Panc1 (cell line): ENCODE data around the gene GMPR. TPM values are rescaled to one million over a fixed set of nuclear protein-coding genes. Genes with fewer than 3 reads are reported as not detected.

Experiments
- ATAC-seq: fragments of 200-7000 bp; cut with Tn5 transposase; 2 replicates; pipeline ENCODE4 v1.9.1; 2020; ENCODE audit warnings: mild to moderate bottlenecking, moderate library complexity
- BruUV-seq: library from RNA; stranded (reverse); fragments of 400-500 nt; replicated peaks from 2 replicates; lab custom pipeline; 2021; lab: Mats Ljungman, UMichigan
- CTCF ChIA-PET: fragments of 300-600 bp; sonication (Branson Sonifier 250); formaldehyde crosslinking; loops from one replicate; lab custom pipeline; 2022; ENCODE audit warnings: antibody characterized with exemption; lab: Charles Lee
- POLR2A ChIA-PET: fragments of 300-600 bp; sonication (Branson Sonifier 250); formaldehyde crosslinking; loops from one replicate; lab custom pipeline; 2022; ENCODE audit warnings: antibody characterized with exemption; lab: Charles Lee
- DNase-seq: peaks from one replicate; pipeline ENCODE4 v3.0.0-alpha.2; 2010; ENCODE audit warnings: low read depth, low spot score
- H3K27ac ChIP-seq: 2 replicates; pipeline ENCODE4 v1.5.1; 2011; ENCODE audit warnings: mild to moderate bottlenecking, low read length, inconsistent platforms
- H3K27me3 ChIP-seq: fragments of 200-500 bp; sonication (Bioruptor generic); 2 replicates; pipeline ENCODE4 v1.6.0; 2014; ENCODE audit warnings: low read length, inconsistent platforms; ENCODE audit not compliant: control insufficient read depth, insufficient read depth
- H3K36me3 ChIP-seq: fragments of 200-500 bp; sonication (Bioruptor generic); 2 replicates; pipeline ENCODE4 v1.5.1; 2014; ENCODE audit warnings: inconsistent platforms, mild to moderate bottlenecking, low read length, moderate library complexity; ENCODE audit not compliant: control insufficient read depth, insufficient read depth
- H3K4me1 ChIP-seq: 2 replicates; pipeline ENCODE4 v1.5.1; 2011; ENCODE audit warnings: inconsistent platforms, mild to moderate bottlenecking, low read length, moderate library complexity; ENCODE audit not compliant: control insufficient read depth, insufficient read depth
- H3K4me3 ChIP-seq, 2 experiments: 2 replicates each; pipeline ENCODE4 v1.5.1; 2011 to 2012; ENCODE audit warnings: low read depth in 2 of 2, low read length in 2 of 2, mild to moderate bottlenecking in 2 of 2, inconsistent platforms in 1 of 2, moderate library complexity in 1 of 2
- H3K9me3 ChIP-seq: fragments of 200-500 bp; sonication (Bioruptor generic); 2 replicates; pipeline ENCODE4 v1.5.1; 2014; ENCODE audit warnings: low read depth, mild to moderate bottlenecking, inconsistent platforms, low read length, moderate library complexity; ENCODE audit not compliant: control insufficient read depth, insufficient read depth
- CTCF ChIP-seq: fragments of 450-650 bp; IDR thresholded peaks from 2 replicates; pipeline ENCODE4 v1.5.1; 2017; ENCODE audit warnings: mild to moderate bottlenecking
- POLR2AphosphoS5 ChIP-seq: IDR thresholded peaks from 2 replicates; pipeline ENCODE4 v1.6.1; 2012; ENCODE audit warnings: mild to moderate bottlenecking, low read depth, low read length, moderate library complexity
- SIN3A ChIP-seq: IDR thresholded peaks from 2 replicates; pipeline ENCODE4 v1.6.1; 2012; ENCODE audit warnings: low read depth, mild to moderate bottlenecking, low read length, moderate library complexity, borderline replicate concordance; ENCODE audit not compliant: insufficient read depth
- TCF7L2 ChIP-seq: IDR thresholded peaks from 2 replicates; pipeline ENCODE4 v1.6.1; 2011; ENCODE audit warnings: mild to moderate bottlenecking, low read depth, low read length, inconsistent platforms
- in situ Hi-C: cut with HindIII; loops from 2 replicates; pipeline ENCODE4 v1.10.0; 2016; ENCODE audit warnings: low sequenced_read_pairs, low pct_unique_long_range_greater_than_20kb
- intact Hi-C: fragments of 100-400 bp; cut with micrococcal nuclease; formaldehyde crosslinking; loops from one replicate; pipeline ENCODE4 v1.10.0; 2022; ENCODE audit not compliant: unreplicated experiment
- total RNA-seq: library from RNA; stranded (reverse); gene quantifications from one replicate; pipeline ENCODE4 v1.2.1, GENCODE V29; 2021; ENCODE audit not compliant: unreplicated experiment
- TF ChIP-seq, protein P1 (sequence below), 2 experiments: IDR thresholded peaks; 2 replicates each; pipeline ENCODE4 v1.6.1; 2011 to 2012; ENCODE audit warnings: low read depth in 2 of 2, control low read depth in 1 of 2, low read length in 1 of 2, mild to moderate bottlenecking in 1 of 2, moderate library complexity in 1 of 2; ENCODE audit not compliant: insufficient read depth in 1 of 2

GMPR gene
- total RNA-seq, 1 experiment from 2014 or later: 3.5 TPM

DNA sequence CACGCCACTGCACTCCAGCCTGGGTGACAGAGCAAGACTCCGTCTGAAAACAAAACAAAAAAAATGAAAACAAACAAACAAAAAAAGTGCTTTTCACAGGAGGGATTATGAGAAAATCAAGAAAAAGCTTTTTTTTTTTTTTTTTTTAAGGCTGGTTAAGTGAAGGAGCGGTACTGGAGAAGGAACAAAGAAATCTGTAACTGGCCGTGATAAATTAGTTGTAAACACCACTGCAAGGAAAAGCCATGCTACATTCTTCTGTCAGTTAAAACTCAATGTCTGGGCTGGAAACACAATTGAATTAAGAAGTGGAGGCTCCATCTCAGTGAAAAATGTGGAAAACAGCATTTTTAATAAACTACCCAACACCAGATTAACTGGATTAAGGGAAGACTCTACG, 6.3 kb upstream of the GMPR start:
- Histone ChIP-seq H3K4me1 (peaks cover 3% of the 10 kb centered on the region; the same call in 1 of the 2 replicates), H3K27me3 (peaks cover 11% of the 10 kb centered on the region), H3K9me3 (no peaks in the 10 kb centered on the region), H3K4me3 (no peak overlapping the region), H3K36me3 (no peaks in the 10 kb centered on the region), H3K27ac (no peak overlapping the region)
- DNase-seq (no peak), ATAC-seq (no peak)
- ChIA-PET CTCF (no interaction called here), POLR2A (no interaction called here)
- no TSS peak for BruUV-seq
- TF ChIP-seq TCF7L2 (no peak), POLR2AphosphoS5 (no peak), CTCF (no peak), SIN3A (no peak)
- TF ChIP-seq, protein P1, sequence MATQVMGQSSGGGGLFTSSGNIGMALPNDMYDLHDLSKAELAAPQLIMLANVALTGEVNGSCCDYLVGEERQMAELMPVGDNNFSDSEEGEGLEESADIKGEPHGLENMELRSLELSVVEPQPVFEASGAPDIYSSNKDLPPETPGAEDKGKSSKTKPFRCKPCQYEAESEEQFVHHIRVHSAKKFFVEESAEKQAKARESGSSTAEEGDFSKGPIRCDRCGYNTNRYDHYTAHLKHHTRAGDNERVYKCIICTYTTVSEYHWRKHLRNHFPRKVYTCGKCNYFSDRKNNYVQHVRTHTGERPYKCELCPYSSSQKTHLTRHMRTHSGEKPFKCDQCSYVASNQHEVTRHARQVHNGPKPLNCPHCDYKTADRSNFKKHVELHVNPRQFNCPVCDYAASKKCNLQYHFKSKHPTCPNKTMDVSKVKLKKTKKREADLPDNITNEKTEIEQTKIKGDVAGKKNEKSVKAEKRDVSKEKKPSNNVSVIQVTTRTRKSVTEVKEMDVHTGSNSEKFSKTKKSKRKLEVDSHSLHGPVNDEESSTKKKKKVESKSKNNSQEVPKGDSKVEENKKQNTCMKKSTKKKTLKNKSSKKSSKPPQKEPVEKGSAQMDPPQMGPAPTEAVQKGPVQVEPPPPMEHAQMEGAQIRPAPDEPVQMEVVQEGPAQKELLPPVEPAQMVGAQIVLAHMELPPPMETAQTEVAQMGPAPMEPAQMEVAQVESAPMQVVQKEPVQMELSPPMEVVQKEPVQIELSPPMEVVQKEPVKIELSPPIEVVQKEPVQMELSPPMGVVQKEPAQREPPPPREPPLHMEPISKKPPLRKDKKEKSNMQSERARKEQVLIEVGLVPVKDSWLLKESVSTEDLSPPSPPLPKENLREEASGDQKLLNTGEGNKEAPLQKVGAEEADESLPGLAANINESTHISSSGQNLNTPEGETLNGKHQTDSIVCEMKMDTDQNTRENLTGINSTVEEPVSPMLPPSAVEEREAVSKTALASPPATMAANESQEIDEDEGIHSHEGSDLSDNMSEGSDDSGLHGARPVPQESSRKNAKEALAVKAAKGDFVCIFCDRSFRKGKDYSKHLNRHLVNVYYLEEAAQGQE (IDR thresholded peaks at IDR 0.05; ENCODE audit: insufficient read depth in 1 of 2, low read depth in 2 of 2, low read length in 1 of 2): no peak
- in situ Hi-C loops: no loop called here
- intact Hi-C loops: no loop called here

DNA sequence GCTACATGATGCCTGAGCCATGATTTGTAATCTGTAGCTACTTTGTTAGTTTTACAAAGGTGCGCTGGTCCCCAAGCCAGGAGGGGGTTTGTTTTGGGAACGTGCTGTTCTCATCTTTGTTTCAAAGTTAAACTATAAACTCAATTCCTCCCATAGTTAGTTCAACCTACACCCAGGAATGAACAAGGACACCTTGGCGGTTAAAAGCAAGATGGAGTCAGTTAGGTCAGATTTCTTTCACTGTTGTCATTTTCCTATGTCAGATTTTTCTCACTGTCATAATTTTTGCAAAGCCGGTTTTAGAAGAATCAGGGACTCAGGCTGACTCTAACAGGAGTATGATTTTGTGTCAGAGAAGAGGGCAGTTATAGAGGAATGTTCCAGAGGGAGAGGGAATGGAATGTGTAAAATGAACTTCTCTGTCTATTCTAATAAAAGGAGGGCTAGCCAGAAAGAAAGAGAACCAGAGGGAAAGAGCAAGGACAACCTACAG, 2.3 kb upstream of the GMPR start:
- no TSS peak for BruUV-seq
- H3K27ac ChIP-seq: no peak overlapping the region
- POLR2A ChIA-PET: no interaction called here

More for the DNA sequence above, 2.3 kb upstream of the GMPR start:
- Histone ChIP-seq H3K36me3 (no peaks in the 10 kb centered on the region), H3K9me3 (no peaks in the 10 kb centered on the region), H3K4me3 (no peak overlapping the region), H3K4me1 (no peaks in the 10 kb centered on the region), H3K27me3 (peaks cover 12% of the 10 kb centered on the region)
- in situ Hi-C loops: no loop called here
- CTCF ChIA-PET: no interaction called here
- intact Hi-C loops: no loop called here
- DNase-seq: no peak
- TF ChIP-seq, protein P1 (IDR thresholded peaks at IDR 0.05; ENCODE audit: insufficient read depth in 1 of 2, low read depth in 2 of 2, low read length in 1 of 2): no peak
- no peak for TF ChIP-seq SIN3A
- no peak for ATAC-seq
